HEK293 (cell line): ENCODE data around the gene LMBRD2.

ENCODE experiments used
- EGR2 ChIP-seq: fragments of 450-650 bp; formaldehyde crosslinking; IDR thresholded peaks from 2 replicates; pipeline ENCODE4 v1.5.1; 2016; ENCODE audit warnings: low read depth, missing biosample characterization, missing genetic modification characterization
- HOXC10 ChIP-seq: sonication (generic); formaldehyde crosslinking; IDR thresholded peaks from 2 replicates; pipeline ENCODE4 v1.8.1; 2023; ENCODE audit warnings: mild to moderate bottlenecking, missing genetic modification reagents
- MYNN ChIP-seq: fragments of 450-650 bp; formaldehyde crosslinking; IDR thresholded peaks from 2 replicates; pipeline ENCODE4 v1.5.1; 2016; ENCODE audit warnings: missing biosample characterization, missing genetic modification characterization, borderline replicate concordance
- OSR2 ChIP-seq: fragments of 450-650 bp; formaldehyde crosslinking; IDR thresholded peaks from 2 replicates; pipeline ENCODE4 v1.5.1; 2016; ENCODE audit warnings: missing biosample characterization, missing genetic modification characterization
- PBX3 ChIP-seq: sonication (generic); formaldehyde crosslinking; IDR thresholded peaks from 2 replicates; pipeline ENCODE4 v1.8.1; 2022; ENCODE audit warnings: mild to moderate bottlenecking, moderate library complexity, missing genetic modification reagents
- PRDM1 ChIP-seq: fragments of 450-650 bp; formaldehyde crosslinking; IDR thresholded peaks from 2 replicates; pipeline ENCODE4; 2016; ENCODE audit warnings: missing biosample characterization, missing genetic modification characterization
- SALL2 ChIP-seq: fragments of 450-650 bp; formaldehyde crosslinking; IDR thresholded peaks from 2 replicates; pipeline ENCODE4 v1.5.0; 2017; ENCODE audit warnings: missing biosample characterization, mild to moderate bottlenecking, missing genetic modification characterization, borderline replicate concordance
- SCRT2 ChIP-seq: fragments of 450-650 bp; formaldehyde crosslinking; IDR thresholded peaks from 2 replicates; pipeline ENCODE4 v1.5.1; 2016; ENCODE audit warnings: missing biosample characterization, missing genetic modification characterization
- ZBTB17 ChIP-seq: fragments of 450-650 bp; formaldehyde crosslinking; IDR thresholded peaks from 2 replicates; pipeline ENCODE4 v1.5.1; 2016; ENCODE audit warnings: missing biosample characterization, missing genetic modification characterization
- ZNF16 ChIP-seq: fragments of 450-650 bp; formaldehyde crosslinking; IDR thresholded peaks from 2 replicates; pipeline ENCODE4 v1.5.1; 2016; ENCODE audit warnings: low read depth, missing biosample characterization, missing genetic modification characterization
- ZNF175 ChIP-seq: fragments of 450-650 bp; formaldehyde crosslinking; IDR thresholded peaks from 2 replicates; pipeline ENCODE4 v1.5.1; 2016; ENCODE audit warnings: missing biosample characterization, missing genetic modification characterization
- ZNF24 ChIP-seq: fragments of 450-650 bp; formaldehyde crosslinking; IDR thresholded peaks from 2 replicates; pipeline ENCODE4 v1.5.1; 2016; ENCODE audit warnings: missing biosample characterization, missing genetic modification characterization
- ZNF292 ChIP-seq: fragments of 450-650 bp; formaldehyde crosslinking; IDR thresholded peaks from 2 replicates; pipeline ENCODE4 v1.5.1; 2016; ENCODE audit warnings: low read depth, missing biosample characterization, missing genetic modification characterization, borderline replicate concordance
- ZNF324 ChIP-seq: fragments of 450-650 bp; formaldehyde crosslinking; IDR thresholded peaks from 2 replicates; pipeline ENCODE4 v1.5.1; 2016; ENCODE audit warnings: missing biosample characterization, missing genetic modification characterization
- ZNF366 ChIP-seq: fragments of 450-650 bp; formaldehyde crosslinking; conservative IDR thresholded peaks from 2 replicates; pipeline ENCODE4 v1.5.1; 2016; ENCODE audit warnings: missing biosample characterization, missing genetic modification characterization
- ZNF398 ChIP-seq: fragments of 450-650 bp; formaldehyde crosslinking; IDR thresholded peaks from 2 replicates; pipeline ENCODE4 v1.5.1; 2017; ENCODE audit warnings: missing biosample characterization, missing genetic modification characterization
- ZNF423 ChIP-seq: fragments of 450-650 bp; formaldehyde crosslinking; IDR thresholded peaks from 2 replicates; pipeline ENCODE4 v1.5.1; 2016; ENCODE audit warnings: missing biosample characterization, missing genetic modification characterization
- ZNF48 ChIP-seq: fragments of 450-650 bp; formaldehyde crosslinking; IDR thresholded peaks from 2 replicates; pipeline ENCODE4 v1.5.1; 2016; ENCODE audit warnings: missing biosample characterization, missing genetic modification characterization
- ZNF513 ChIP-seq: fragments of 450-650 bp; IDR thresholded peaks from 2 replicates; pipeline ENCODE4 v1.5.1; 2018; ENCODE audit warnings: missing biosample characterization, missing genetic modification characterization
- ZNF549 ChIP-seq: fragments of 450-650 bp; IDR thresholded peaks from 2 replicates; pipeline ENCODE4 v1.5.1; 2018; ENCODE audit warnings: missing biosample characterization, missing genetic modification characterization, mild to moderate bottlenecking, inconsistent platforms, moderate library complexity
- ZNF561 ChIP-seq: fragments of 450-650 bp; IDR thresholded peaks from 2 replicates; pipeline ENCODE4 v1.5.1; 2018; ENCODE audit warnings: missing biosample characterization, missing genetic modification characterization, borderline replicate concordance
- ZNF623 ChIP-seq: fragments of 450-650 bp; formaldehyde crosslinking; IDR thresholded peaks from 2 replicates; pipeline ENCODE4 v1.5.1; 2016; ENCODE audit warnings: missing biosample characterization, missing genetic modification characterization
- ZNF654 ChIP-seq: fragments of 450-650 bp; formaldehyde crosslinking; IDR thresholded peaks from 2 replicates; pipeline ENCODE4 v1.5.1; 2016; ENCODE audit warnings: low read depth, missing biosample characterization, missing genetic modification characterization
- ZNF670 ChIP-seq: fragments of 450-650 bp; formaldehyde crosslinking; IDR thresholded peaks from 2 replicates; pipeline ENCODE4 v1.5.1; 2016; ENCODE audit warnings: missing biosample characterization, missing genetic modification characterization, low read depth
- ZNF701 ChIP-seq: fragments of 450-650 bp; formaldehyde crosslinking; IDR thresholded peaks from 2 replicates; pipeline ENCODE4 v1.5.1; 2016; ENCODE audit warnings: missing biosample characterization, missing genetic modification characterization
- ZNF747 ChIP-seq: fragments of 450-650 bp; formaldehyde crosslinking; IDR thresholded peaks from 2 replicates; pipeline ENCODE4 v1.5.1; 2016; ENCODE audit warnings: missing biosample characterization, missing genetic modification characterization
- ZNF76 ChIP-seq: fragments of 450-650 bp; formaldehyde crosslinking; IDR thresholded peaks from 2 replicates; pipeline ENCODE4; 2016; ENCODE audit warnings: low read depth, missing biosample characterization, missing genetic modification characterization, borderline replicate concordance
- ZSCAN16 ChIP-seq: fragments of 450-650 bp; formaldehyde crosslinking; IDR thresholded peaks from 2 replicates; pipeline ENCODE4 v1.5.1; 2016; ENCODE audit warnings: missing biosample characterization, missing genetic modification characterization
- ZSCAN23 ChIP-seq: fragments of 450-650 bp; formaldehyde crosslinking; IDR thresholded peaks from 2 replicates; pipeline ENCODE4 v1.5.1; 2016; ENCODE audit warnings: missing biosample characterization, missing genetic modification characterization
- TF ChIP-seq, protein P1 (sequence below): fragments of 450-650 bp; formaldehyde crosslinking; IDR thresholded peaks from 2 replicates; pipeline ENCODE4 v1.5.0; 2017; ENCODE audit warnings: missing biosample characterization, missing genetic modification characterization, borderline replicate concordance
- TF ChIP-seq, protein P2 (sequence below): fragments of 450-650 bp; formaldehyde crosslinking; IDR thresholded peaks from 2 replicates; pipeline ENCODE4 v1.5.1; 2016; ENCODE audit warnings: missing biosample characterization, missing genetic modification characterization
- TF ChIP-seq, protein P3 (sequence below): fragments of 450-650 bp; formaldehyde crosslinking; IDR thresholded peaks from 2 replicates; pipeline ENCODE4 v1.5.1; 2017; ENCODE audit warnings: missing biosample characterization, missing genetic modification characterization

LMBRD2 gene

GRCh38 chr5:36066540-36067210 is 85.0 kb downstream of the LMBRD2 start, which contains the start of gene UGT3A2 (continued):
- TF ChIP-seq ZSCAN23 (tag by site-specific recombination) (no peak), HOXC10 (CRISPR knock-in tag) (no peak), ZNF24 (no peak), ZNF398 (tag by site-specific recombination) (no peak), ZNF549 (tag by site-specific recombination) (no peak), EGR2 (tag by site-specific recombination) (peak; percentile 35; the same call in 1 of the 2 replicates), ZNF324 (tag by site-specific recombination) (no peak), ZNF623 (no peak), ZNF561 (no peak), SCRT2 (tag by site-specific recombination) (no peak), ZNF423 (tag by site-specific recombination) (no peak), OSR2 (no peak), SALL2 (tag by site-specific recombination) (no peak), MYNN (tag by site-specific recombination) (no peak), ZSCAN16 (no peak), ZNF701 (no peak), PBX3 (CRISPR knock-in tag) (no peak), ZNF48 (no peak), ZNF292 (tag by site-specific recombination) (no peak), ZNF76 (tag by site-specific recombination) (no peak), ZNF16 (no peak), ZBTB17 (tag by site-specific recombination) (peak; percentile 91), ZNF654 (tag by site-specific recombination) (no peak), ZNF747 (no peak), ZNF175 (tag by site-specific recombination) (no peak), ZNF670 (no peak), ZNF513 (tag by site-specific recombination) (no peak), ZNF366 (tag by site-specific recombination) (peak; percentile 52; the same call in 1 of the 2 replicates), PRDM1 (no peak)
- TF ChIP-seq, protein P1, sequence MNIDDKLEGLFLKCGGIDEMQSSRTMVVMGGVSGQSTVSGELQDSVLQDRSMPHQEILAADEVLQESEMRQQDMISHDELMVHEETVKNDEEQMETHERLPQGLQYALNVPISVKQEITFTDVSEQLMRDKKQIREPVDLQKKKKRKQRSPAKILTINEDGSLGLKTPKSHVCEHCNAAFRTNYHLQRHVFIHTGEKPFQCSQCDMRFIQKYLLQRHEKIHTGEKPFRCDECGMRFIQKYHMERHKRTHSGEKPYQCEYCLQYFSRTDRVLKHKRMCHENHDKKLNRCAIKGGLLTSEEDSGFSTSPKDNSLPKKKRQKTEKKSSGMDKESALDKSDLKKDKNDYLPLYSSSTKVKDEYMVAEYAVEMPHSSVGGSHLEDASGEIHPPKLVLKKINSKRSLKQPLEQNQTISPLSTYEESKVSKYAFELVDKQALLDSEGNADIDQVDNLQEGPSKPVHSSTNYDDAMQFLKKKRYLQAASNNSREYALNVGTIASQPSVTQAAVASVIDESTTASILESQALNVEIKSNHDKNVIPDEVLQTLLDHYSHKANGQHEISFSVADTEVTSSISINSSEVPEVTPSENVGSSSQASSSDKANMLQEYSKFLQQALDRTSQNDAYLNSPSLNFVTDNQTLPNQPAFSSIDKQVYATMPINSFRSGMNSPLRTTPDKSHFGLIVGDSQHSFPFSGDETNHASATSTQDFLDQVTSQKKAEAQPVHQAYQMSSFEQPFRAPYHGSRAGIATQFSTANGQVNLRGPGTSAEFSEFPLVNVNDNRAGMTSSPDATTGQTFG (tag by site-specific recombination): no peak
- TF ChIP-seq, protein P2, sequence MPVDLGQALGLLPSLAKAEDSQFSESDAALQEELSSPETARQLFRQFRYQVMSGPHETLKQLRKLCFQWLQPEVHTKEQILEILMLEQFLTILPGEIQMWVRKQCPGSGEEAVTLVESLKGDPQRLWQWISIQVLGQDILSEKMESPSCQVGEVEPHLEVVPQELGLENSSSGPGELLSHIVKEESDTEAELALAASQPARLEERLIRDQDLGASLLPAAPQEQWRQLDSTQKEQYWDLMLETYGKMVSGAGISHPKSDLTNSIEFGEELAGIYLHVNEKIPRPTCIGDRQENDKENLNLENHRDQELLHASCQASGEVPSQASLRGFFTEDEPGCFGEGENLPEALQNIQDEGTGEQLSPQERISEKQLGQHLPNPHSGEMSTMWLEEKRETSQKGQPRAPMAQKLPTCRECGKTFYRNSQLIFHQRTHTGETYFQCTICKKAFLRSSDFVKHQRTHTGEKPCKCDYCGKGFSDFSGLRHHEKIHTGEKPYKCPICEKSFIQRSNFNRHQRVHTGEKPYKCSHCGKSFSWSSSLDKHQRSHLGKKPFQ: no peak
- TF ChIP-seq, protein P3, sequence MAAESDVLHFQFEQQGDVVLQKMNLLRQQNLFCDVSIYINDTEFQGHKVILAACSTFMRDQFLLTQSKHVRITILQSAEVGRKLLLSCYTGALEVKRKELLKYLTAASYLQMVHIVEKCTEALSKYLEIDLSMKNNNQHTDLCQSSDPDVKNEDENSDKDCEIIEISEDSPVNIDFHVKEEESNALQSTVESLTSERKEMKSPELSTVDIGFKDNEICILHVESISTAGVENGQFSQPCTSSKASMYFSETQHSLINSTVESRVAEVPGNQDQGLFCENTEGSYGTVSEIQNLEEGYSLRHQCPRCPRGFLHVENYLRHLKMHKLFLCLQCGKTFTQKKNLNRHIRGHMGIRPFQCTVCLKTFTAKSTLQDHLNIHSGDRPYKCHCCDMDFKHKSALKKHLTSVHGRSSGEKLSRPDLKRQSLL: no peak
